IPS-15b (cell line): ENCODE measurements around the gene GOLGA8Q.
"Not testable (repeated sequence)": the region's sequence is repeated elsewhere in the genome, so short reads cannot be mapped to it uniquely, and the experiment has no call there.

Source experiments
- H3K27me3 ChIP-seq: one replicate; pipeline ENCODE4 v1.6.1; 2013; ENCODE audit warnings: low read length; ENCODE audit not compliant: control insufficient read depth, insufficient read depth
- H3K36me3 ChIP-seq: one replicate; pipeline ENCODE4 v1.6.1; 2013; ENCODE audit warnings: low read length; ENCODE audit not compliant: control insufficient read depth, insufficient read depth
- H3K4me1 ChIP-seq: one replicate; pipeline ENCODE4 v1.6.1; 2013; ENCODE audit warnings: mild to moderate bottlenecking, low read length; ENCODE audit not compliant: control insufficient read depth, insufficient read depth
- H3K4me3 ChIP-seq: one replicate; pipeline ENCODE4 v1.5.1; 2013; ENCODE audit warnings: low read depth, low read length
- H3K9ac ChIP-seq: one replicate; pipeline ENCODE4 v1.6.1; 2013; ENCODE audit warnings: low read depth, mild to moderate bottlenecking, low read length
- H3K9me3 ChIP-seq: one replicate; pipeline ENCODE4 v1.6.1; 2013; ENCODE audit warnings: mild to moderate bottlenecking, low read length; ENCODE audit not compliant: control insufficient read depth, insufficient read depth

GOLGA8Q gene

DNA sequence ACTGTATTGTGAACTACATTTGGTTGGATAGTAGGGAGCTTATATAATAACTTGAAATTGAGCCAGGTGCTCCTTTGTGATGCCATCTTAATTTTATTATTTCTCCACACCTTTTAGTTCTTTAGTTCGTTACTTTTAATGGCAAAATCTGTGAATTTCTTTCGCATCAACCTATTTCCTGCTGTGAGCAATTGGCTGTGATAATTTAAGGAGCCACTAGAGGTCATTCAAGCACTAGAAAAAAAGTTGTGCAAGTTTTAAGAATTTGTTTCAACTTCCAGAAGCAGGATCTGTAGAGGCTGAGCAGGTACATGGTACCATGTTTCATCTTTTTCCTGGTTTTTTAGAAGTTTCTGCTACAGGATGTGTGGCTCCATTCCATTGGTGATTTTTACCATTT is 47.1 kb downstream of the GOLGA8Q start:
- not testable (repeated sequence) for H3K36me3 ChIP-seq, H3K9me3 ChIP-seq, H3K9ac ChIP-seq, H3K4me3 ChIP-seq, H3K27me3 ChIP-seq, H3K4me1 ChIP-seq

DNA sequence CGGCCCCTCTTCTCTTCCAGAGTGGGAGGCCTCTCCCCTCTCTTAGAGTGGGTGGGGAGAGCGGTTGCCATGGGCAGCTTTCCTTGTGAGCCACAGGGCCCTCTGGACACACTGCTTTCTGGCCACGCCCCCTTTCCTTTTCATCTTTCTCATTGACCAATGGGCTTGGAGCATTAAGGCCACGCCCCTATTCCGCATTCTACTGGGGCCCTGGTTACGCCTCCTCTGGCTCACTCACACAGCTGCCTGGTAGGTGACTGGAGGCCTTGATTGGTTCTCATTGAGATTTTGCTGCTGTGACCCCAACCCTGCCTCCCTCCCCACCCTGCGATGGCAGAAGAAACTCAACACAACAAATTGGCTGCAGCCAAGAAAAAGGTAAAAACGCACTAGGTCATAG is 51.9 kb downstream of the GOLGA8Q start, which contains the start of gene GOLGA8H:
TSS of gene GOLGA8H (plus strand) at position 233 of the 400 bp plus-strand sequence. CDS start at position 331, 98 bp downstream.
- H3K4me1 ChIP-seq, H3K9ac ChIP-seq, H3K27me3 ChIP-seq, H3K36me3 ChIP-seq, H3K9me3 ChIP-seq, H3K4me3 ChIP-seq: not testable (repeated sequence)
